ENCODE measurements around the gene SHISA7. TPM values are rescaled to one million over a fixed set of nuclear protein-coding genes. Genes with fewer than 3 reads are reported as not detected.
A peak's percentile ranks its signal among the peaks of the same experiment; 100 is the strongest.
"Not testable (repeated sequence)": the region's sequence is repeated elsewhere in the genome, so short reads cannot be mapped to it uniquely, and the experiment has no call there.

Gene SHISA7
- total RNA-seq, 1 experiment from 2014 or later = 0.06 TPM

- no peak for DNase-seq (ENCODE audit: low read depth)
Measured at GRCh38 chr19:55419624-55420236, 23.4 kb downstream of the SHISA7 start.

DNA sequence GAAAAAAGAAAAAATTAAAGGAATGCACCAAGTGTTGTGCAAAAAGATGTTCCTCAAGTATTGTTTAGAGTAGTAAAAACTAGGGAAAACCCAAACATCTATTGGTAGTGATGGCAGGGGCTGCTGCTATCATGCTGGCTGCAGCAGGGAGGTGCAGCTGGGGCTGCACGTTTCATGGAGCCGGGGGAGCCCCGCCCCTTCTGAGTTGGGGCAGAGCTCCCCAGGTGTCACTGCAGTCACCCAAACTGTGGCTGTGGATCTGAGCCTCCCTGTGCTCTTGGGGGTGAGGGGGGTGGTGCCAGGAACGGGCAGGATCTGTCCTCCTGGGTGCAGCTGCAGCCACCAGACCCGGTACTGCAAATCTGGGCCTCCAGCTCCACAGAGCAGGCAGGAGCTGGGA is 24.0 kb downstream of the SHISA7 start:
- DNase-seq (ENCODE audit: low read depth) = no peak

DNA sequence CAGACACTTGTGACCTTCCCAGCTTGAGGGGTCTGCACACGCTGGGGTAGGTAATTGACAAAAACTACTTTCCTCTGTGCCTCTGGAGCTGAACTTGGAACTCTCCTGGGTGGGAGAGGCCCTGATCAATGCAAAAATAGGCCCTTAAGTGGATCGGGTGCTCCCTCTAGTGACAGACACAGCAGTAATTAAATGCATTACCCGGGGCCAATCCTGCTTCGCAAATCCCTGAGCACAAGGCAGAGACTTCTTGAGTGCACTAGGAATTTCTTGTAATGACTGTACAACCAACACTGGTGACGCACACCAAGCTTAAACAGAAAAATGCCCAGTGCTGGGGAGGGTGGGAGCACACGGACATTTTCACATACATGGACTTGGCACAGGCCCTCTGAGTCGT is 24.9 kb downstream of the SHISA7 start:
- peak; percentile 75 for DNase-seq (ENCODE audit: low read depth)

GRCh38 chr19:55410168-55410567 is 32.9 kb downstream of the SHISA7 start:
- no peak for DNase-seq (ENCODE audit: low read depth)

GRCh38 chr19:55409179-55409578 is 33.9 kb downstream of the SHISA7 start:
- not testable (repeated sequence) for DNase-seq (ENCODE audit: low read depth)

DNA sequence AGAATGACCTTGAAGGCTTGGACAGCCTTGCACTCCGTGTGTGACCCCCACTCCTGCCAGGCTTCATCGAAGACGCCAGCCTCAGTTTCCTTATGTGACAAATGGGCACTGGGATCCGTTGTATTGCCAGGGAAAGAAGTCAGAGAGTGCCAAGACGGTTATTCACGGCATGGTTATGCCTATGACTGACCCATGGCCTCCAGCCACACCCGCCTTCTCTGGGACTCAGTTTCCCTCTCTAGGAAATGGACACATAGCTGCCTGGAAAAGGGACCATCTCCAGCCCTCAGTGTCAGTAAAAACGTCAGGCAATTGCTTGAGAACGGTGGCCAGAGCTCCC is 34.6 kb downstream of the SHISA7 start:
- no peak for DNase-seq (ENCODE audit: low read depth)

GRCh38 chr19:55407800-55408532 is 35.1 kb downstream of the SHISA7 start:
- peak; percentile 99 for DNase-seq (ENCODE audit: low read depth)

DNA sequence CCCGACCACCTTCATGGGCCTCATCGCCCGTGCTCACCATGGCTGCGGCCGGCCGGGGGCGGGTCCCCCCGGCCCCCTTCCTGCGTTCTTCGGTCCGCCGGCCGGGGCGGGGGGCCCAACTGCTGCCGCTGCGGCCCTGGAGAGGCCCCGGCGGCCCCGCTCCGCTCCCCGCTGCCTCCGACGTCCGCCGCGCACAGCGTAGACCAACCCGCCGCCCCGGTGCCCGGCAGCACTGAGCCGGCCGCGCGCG is 35.6 kb downstream of the SHISA7 start, which contains the start of gene UBE2S:
Gene UBE2S, minus strand, starts transcription at position 239 of the 250 bp plus-strand sequence. Its CDS starts 199 bp downstream, at position 40.
- DNase-seq (ENCODE audit: low read depth) = not testable (repeated sequence)

GRCh38 chr19:55406826-55407549 is 36.1 kb downstream of the SHISA7 start:
- no peak for DNase-seq (ENCODE audit: low read depth)

DNA sequence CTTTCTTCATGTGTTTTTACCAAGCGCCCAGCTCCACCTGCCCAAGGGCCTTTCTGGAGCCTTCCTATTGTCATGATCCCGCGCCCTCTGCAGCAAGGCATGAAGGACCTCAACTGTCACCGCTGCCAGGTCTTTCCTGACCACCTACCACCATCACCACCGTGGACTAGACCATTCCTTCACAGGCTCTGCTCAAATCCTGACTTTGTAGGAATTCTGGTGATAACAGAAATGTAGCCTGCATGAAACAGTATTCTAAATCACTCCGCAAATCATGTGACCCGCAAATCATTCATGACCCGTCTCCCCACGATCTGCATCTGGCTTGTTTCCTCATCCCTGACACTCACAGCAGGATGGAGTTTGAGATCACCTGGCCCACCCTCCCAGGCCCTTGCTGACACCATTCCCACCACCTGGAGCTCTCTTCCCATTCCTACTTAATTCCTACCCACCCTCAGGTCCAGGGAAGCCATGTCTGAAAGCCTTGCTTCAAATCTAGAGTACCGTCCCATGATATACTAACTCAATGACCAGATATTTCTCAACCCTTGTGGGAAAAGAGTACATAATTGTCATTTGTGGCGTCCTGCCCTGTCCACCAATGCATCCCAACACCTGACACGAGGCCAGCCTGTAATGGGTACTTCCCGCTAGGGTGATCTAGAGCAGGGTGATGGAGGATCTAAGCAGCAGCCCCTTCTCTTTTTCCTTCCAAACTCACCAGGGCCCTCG is 36.8 kb downstream of the SHISA7 start:
- DNase-seq (ENCODE audit: low read depth) = no peak

DNA sequence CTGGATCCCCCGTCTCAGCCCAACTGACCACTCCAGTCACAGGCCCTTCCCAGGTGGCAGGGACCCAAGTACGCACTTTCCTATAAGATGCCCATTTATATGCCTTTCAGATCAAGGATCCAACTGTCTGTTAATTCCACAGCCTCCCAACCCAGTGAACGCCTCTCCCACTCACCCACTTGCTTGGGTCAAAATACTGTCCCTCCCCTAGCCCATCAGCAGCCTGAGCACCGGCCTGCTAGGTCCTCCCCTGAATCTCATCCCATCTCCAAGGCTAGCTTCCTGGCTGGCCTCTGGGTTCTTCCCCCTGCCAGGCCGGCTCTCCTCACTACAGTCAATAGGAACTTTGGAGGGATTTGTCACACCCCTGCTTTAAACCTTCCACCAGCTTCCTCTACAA is 37.5 kb downstream of the SHISA7 start:
- no peak for DNase-seq (ENCODE audit: low read depth)

DNA sequence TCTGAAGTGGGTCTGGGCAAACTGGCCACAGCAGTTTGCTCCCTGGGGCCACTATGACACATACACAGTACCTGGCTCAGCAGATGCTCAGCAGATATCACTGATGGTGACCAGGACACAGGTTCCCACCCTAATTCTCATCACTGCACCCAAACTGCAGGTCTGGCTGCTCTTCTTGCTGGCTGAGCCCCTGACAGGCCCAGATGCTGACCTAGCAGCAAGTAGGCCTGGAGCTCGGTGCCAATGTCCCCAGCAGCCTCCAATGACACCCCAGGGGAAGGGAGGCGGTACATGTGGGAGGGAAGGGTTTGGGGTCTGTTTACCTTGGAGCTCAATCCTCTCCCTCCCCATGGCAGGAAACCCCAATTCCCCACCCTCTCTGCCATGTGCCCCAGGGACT is 40.6 kb downstream of the SHISA7 start:
- DNase-seq (ENCODE audit: low read depth) = no peak

DNA sequence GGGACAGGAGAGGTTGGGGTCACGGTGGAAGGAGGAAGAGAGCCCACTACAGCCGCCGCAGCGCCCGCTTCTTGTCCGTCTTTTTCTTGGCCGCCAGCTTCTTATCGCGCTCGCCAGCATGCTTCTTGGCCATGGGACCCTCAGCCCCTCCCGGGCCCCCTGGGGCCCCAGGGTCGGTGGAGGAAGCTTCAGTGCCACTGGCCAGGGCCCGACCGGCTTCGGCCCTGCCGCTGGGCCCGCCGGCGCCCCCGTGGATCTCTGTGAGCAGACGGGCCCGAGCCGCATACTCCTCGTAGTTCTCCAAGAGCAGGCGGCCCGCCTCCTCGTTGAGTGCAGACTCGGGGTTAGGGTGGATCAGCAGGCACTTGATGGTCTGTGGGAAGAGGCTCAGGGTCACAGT is 41.7 kb downstream of the SHISA7 start:
- not testable (repeated sequence) for DNase-seq (ENCODE audit: low read depth)

DNA sequence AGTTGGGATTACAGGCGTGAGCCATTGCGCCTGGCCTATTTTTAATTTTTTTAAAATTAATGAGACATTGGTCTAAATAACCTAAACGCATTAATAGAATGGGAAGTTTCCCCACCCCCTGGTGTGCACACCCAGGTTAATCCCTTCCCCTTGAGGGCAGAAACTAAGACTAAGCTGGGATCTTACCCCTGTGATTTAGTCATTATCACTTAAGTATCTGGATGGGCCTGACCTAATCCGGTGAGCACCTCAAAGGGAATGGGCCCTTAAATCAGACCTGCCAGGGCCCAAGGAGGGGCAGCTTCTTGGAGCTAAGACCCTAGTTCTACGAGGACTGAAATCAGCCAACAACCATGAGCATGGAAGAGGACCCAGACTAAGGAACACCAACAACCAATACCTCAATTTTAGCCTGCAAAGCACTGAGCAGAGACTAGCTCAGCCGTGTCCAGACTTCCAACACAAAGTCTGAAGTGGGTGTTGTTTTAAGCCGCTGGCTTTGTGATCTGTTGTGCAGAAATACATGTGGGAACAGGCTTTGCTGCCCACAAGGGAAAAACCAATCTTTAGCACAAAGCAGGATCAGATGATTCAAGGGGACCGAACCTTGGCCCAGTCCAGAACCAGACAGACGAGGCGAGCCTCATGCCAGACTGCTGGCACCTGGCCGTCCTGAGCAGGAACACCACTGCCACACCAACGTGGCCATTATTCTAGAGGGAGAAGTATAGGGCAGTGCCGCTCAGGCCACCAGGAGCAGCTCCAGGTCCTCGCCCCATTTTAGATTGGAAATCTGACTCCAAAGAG is 42.6 kb downstream of the SHISA7 start:
- no peak for DNase-seq (ENCODE audit: low read depth)

GRCh38 chr19:55398200-55398925 is 44.7 kb downstream of the SHISA7 start:
- no peak for DNase-seq (ENCODE audit: low read depth)

DNA sequence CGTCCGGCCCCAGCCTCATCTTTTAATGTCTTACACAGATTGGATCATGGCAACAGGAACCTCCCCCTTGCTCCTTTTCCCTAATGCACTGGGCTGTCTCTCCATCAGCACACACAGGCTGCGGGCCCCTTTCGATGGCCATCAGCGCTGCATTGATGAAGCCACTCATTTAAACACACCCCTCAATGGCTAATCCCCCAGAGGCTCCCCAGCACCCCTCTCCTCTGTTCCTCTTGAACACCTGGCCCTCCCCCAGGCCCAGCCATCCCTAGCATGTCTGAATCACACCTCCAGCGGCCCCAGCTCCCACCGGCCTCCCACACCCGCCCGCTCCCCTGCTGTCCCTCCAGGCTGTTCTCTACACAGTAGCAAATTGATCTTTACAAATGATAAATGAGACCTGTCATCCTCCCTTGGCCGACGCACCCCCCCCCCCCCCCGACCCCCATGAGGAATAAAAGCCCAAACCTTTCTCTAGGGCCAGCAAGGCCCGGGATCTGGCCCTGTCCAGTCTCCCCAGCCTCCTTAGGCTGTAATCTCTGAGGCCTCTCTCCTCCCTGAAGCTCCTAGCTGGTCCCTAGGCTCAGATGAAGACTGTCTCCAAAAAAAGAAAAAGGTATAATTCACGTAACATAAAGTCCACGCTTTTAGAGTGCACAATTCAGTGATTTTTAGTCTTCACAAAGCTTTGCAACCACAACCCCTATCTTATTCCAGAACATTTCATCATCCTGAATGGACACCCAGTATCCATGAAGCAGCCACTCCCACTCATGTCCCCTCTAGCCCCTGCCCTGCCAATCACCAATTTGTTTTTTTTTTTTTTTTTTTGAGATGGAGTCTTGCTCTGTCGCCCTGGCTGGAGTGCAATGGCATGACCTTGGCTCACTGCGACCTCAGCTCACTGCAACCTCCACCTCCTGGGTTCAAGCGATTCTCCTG is 50.0 kb downstream of the SHISA7 start:
- no peak for DNase-seq (ENCODE audit: low read depth)

DNA sequence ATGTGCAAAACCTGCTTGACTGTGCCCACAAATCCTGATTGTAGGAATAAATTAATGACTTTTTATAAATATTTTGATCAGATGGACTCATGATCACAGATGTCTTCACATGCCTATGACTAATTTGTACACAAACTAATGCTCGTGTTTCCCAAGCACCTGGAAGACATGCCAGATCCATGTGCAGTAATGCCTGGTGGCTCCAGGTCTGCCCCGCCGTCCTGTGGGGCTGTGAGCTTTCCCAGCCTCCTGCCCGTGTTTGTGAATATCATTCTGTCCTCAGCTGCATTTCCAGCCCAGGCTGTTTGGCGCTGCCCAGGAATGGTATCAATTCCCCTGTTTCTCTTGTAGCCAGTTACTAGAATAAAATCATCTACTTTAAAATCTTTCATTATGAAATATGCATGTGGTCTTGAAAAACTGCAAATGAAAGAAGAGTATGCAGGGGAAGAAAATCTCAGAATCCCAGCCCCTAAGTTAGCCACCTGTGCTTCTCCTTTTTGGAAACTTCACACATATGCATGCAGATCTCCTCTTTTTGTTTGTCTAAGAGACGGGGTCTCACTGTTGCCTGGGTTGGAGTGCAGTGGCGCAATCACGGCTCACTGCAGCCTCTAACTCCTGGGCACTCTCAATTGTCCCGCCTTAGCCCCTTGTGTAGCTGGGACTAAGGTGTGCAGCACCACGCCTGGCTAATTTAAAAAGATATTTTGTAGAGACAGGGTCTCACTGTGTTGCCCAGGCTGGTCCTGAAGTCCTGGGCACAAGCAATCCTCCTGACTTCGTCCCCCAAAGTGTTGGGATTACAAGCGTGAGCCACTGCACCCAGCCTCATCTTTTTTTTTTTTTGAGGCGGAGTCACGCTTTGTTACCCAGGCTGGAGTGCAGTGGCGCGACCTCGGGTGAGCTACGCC is 51.1 kb downstream of the SHISA7 start:
- no peak for DNase-seq (ENCODE audit: low read depth)

DNA sequence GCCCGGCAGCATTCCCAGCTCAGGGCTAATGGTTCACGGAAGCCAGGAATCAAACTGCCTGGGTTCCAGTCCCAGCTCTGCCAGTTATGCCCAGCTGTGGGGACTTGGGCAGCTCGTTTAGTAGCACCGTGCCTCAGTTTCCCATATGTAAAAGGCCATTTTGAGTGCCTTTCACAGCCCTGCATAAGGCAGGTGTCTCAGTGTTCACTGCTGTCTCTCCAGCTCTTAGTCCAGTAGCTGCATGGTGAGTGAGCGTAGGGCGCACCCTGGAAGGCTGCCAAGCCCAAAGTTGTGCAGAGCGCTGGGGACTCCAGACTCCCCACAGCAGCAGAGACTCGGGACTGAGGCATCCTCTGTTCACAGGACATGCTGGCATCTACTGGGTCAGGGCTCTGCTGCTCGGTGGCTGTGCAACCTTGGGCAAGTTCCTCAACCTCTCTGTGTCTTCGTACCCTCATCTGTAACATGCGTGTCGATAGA is 51.9 kb downstream of the SHISA7 start:
- no peak for DNase-seq (ENCODE audit: low read depth)

Data from LHCN-M2 (cell line).